Keratinocyte (primary cell): ENCODE measurements around the gene TMEM201. TPM values are rescaled to one million over a fixed set of nuclear protein-coding genes. Genes with fewer than 3 reads are reported as not detected.

ENCODE experiments used
- DNase-seq: peaks from one replicate; pipeline ENCODE4 v3.0.0-alpha.2; 2011; ENCODE audit warnings: low read depth, missing footprints, low spot score
- FAIRE-seq: peaks from 2 replicates; lab custom pipeline; 2011; peaks lifted over from hg19 to GRCh38; lab: Jason Lieb, UNC
- H2AFZ ChIP-seq: 2 replicates; pipeline ENCODE4 v1.6.0; 2012; ENCODE audit warnings: low read length, control low read depth, inconsistent platforms; ENCODE audit not compliant: control insufficient read depth
- H3K27ac ChIP-seq: 2 replicates; pipeline ENCODE4 v1.5.1; 2011; ENCODE audit warnings: low read length; ENCODE audit not compliant: control insufficient read depth, insufficient read depth
- H3K27me3 ChIP-seq: 3 replicates; pipeline ENCODE4 v1.6.0; 2011; ENCODE audit warnings: low read length; ENCODE audit not compliant: control insufficient read depth, insufficient read depth; ENCODE audit errors: extremely low read depth
- H3K36me3 ChIP-seq, 2 experiments: 2 replicates in 1 of 2; 3 replicates in 1 of 2; pipeline ENCODE4 v1.5.1; 2011; ENCODE audit warnings: low read length in 2 of 2, mild to moderate bottlenecking in 1 of 2; ENCODE audit not compliant: control insufficient read depth in 2 of 2, insufficient read depth in 2 of 2; ENCODE audit errors: extremely low read depth in 1 of 2
- H3K4me1 ChIP-seq: 3 replicates; pipeline ENCODE4 v1.5.1; 2011; ENCODE audit warnings: low read length; ENCODE audit not compliant: control insufficient read depth, insufficient read depth; ENCODE audit errors: extremely low read depth
- H3K4me2 ChIP-seq: 3 replicates; pipeline ENCODE4 v1.6.0; 2011; ENCODE audit warnings: low read depth, low read length; ENCODE audit not compliant: control insufficient read depth, insufficient read depth; ENCODE audit errors: extremely low read depth
- H3K4me3 ChIP-seq, 3 experiments: fragments of 200-600 bp in 1 of 3; sonication (generic) in 1 of 3; 2 replicates in 2 of 3; 3 replicates in 1 of 3; pipeline ENCODE4 v1.5.1; 2011 to 2016; ENCODE audit warnings: low read length in 3 of 3, mild to moderate bottlenecking in 3 of 3, control low read depth in 2 of 3, inconsistent platforms in 1 of 3, low read depth in 1 of 3, mixed read lengths in 1 of 3, mixed run types in 1 of 3, moderate library complexity in 1 of 3; ENCODE audit not compliant: control insufficient read depth in 2 of 3, insufficient read depth in 2 of 3; ENCODE audit errors: extremely low read depth in 1 of 3
- H3K79me2 ChIP-seq: 2 replicates; pipeline ENCODE4 v1.6.0; 2012; ENCODE audit warnings: low read length; ENCODE audit not compliant: control insufficient read depth, insufficient read depth
- H3K9ac ChIP-seq: 3 replicates; pipeline ENCODE4 v1.6.0; 2011; ENCODE audit warnings: low read length; ENCODE audit not compliant: control insufficient read depth, insufficient read depth; ENCODE audit errors: extremely low read depth
- H3K9me1 ChIP-seq: 3 replicates; pipeline ENCODE4 v1.6.0; 2011; ENCODE audit warnings: low read length; ENCODE audit not compliant: control insufficient read depth, insufficient read depth; ENCODE audit errors: extremely low read depth
- H3K9me3 ChIP-seq: 2 replicates; pipeline ENCODE4 v1.5.1; 2012; ENCODE audit warnings: low read depth, low read length; ENCODE audit not compliant: control insufficient read depth
- H4K20me1 ChIP-seq: 3 replicates; pipeline ENCODE4 v1.6.0; 2011; ENCODE audit warnings: low read length; ENCODE audit not compliant: control insufficient read depth, insufficient read depth; ENCODE audit errors: extremely low read depth
- CTCF ChIP-seq, 3 experiments: IDR thresholded peaks in 1 of 3; conservative IDR thresholded peaks in 1 of 3; optimal IDR thresholded peaks in 1 of 3; 2 replicates in 2 of 3; 3 replicates in 1 of 3; pipeline versions ENCODE3 to v1.5.1; 2011; ENCODE audit warnings: low read length in 3 of 3, mild to moderate bottlenecking in 3 of 3, moderate library complexity in 2 of 3, control low read depth in 1 of 3, inconsistent platforms in 1 of 3; ENCODE audit not compliant: insufficient read depth in 2 of 3; ENCODE audit errors: extremely low read depth in 1 of 3
- EZH2 ChIP-seq: IDR thresholded peaks from one replicate; pipeline ENCODE4 v1.6.1; 2012; ENCODE audit warnings: inconsistent platforms, mild to moderate bottlenecking, low read length, moderate library complexity
- dilution Hi-C: fragments of 300-500 bp; cut with MboI; formaldehyde crosslinking; loops from one replicate; pipeline ENCODE4 v1.7.0; 2020; ENCODE audit warnings: low sequenced_read_pairs; ENCODE audit not compliant: extremely low pct_ligation_motif_present
- polyA plus RNA-seq, 5 experiments: library from polyadenylated mRNA; depleted of rRNA in 3 of 5; stranded (reverse) in 3 of 5; stranded (forward) in 1 of 5; unstranded in 1 of 5; fragments of >200 nt; gene quantifications; 1 replicate in 1 of 5; 2 replicates in 3 of 5; 3 replicates in 1 of 5; pipeline versions ENCODE4 v1.2.1 to v1.2.3, GENCODE V29; 2011 to 2012; ENCODE audit warnings: missing spikeins in 2 of 5, low read depth in 1 of 5, low replicate concordance in 1 of 5

The TMEM201 gene
- polyA plus RNA-seq, 1 donor (not counting 4 experiments of a cell fraction or from before 2014, with no cell fraction given): 1.5 TPM

GRCh38 chr1:9594471-9595155 is 5.9 kb downstream of the TMEM201 start:
- peaks cover 25% of the 10 kb centered on the region for H3K4me1 ChIP-seq
- no peak overlapping the region for H2AFZ ChIP-seq
- H3K4me3 ChIP-seq: no peak overlapping the region
- H3K27ac ChIP-seq: no peak overlapping the region
- peaks cover 17% of the 10 kb centered on the region for H3K9me1 ChIP-seq
- H3K9me3 ChIP-seq: no peaks in the 10 kb centered on the region
- H4K20me1 ChIP-seq: peaks cover 10% of the 10 kb centered on the region
- peaks cover 0 to 3% of the 10 kb centered on the region in 2 experiments for H3K36me3 ChIP-seq
- peaks cover 58% of the 10 kb centered on the region for H3K79me2 ChIP-seq
- no peaks in the 10 kb centered on the region for H3K27me3 ChIP-seq
- no peak for DNase-seq
- no peak overlapping the region for H3K9ac ChIP-seq
- no peak for FAIRE-seq
- no peak for TF ChIP-seq EZH2
- no peak for TF ChIP-seq CTCF (optimal IDR thresholded peaks at IDR 0.05 in 1 of 3, IDR thresholded peaks at IDR 0.05 in 1 of 3, conservative IDR thresholded peaks at IDR 0.05 in 1 of 3; ENCODE audit: extremely low read depth in 1 of 3, insufficient read depth in 2 of 3, low read length in 3 of 3)
- dilution Hi-C loops: no loop called here
- no peak overlapping the region for H3K4me2 ChIP-seq

DNA sequence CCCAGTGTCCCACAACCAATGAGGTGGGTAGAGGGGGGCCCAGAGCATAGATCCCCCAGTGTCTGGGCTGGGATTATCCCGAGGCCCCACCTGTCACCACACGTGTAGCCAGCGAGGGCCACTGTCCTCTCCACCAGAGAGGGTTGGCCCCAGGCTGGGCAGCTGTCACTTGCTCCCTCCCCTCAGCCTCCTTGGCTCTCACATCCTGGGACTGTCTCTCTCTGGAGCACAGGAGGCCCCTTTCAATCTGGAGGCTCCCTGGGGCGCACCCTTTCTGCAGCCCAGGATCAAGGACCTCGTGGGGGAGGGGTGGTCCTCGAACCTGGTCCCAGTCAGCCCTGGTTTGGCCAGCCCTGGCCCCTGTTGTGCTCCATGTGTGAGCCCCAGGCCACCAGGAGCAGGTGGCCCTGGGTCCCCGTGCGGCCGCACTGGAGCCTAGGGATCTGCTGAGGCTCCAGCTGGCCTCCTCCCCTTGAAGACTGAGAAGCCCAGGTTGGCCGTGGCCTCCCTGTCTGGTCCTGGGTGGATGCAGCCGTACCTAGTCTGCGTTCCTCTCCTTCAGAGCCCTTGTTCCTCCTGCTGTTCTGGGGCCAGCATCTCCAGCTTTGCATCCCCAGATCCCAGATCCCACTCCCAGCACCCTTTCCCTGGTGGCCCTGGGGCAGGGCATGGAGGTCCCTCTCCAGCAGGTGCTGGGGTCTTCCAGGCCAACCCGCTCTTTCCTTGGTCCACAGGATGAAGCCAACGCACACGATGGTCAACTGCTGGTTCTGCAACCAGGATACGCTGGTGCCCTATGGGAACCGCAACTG is 6.7 kb downstream of the TMEM201 start:
- DNase-seq: no peak
- no peaks in the 10 kb centered on the region for H3K9me3 ChIP-seq
- peaks cover 19% of the 10 kb centered on the region for H3K4me1 ChIP-seq
- H3K4me3 ChIP-seq: no peak overlapping the region
- H3K4me2 ChIP-seq: no peak overlapping the region
- H3K9me1 ChIP-seq: peaks cover 13% of the 10 kb centered on the region
- FAIRE-seq: no peak
- no peak overlapping the region for H3K27ac ChIP-seq
- no peak for TF ChIP-seq CTCF (optimal IDR thresholded peaks at IDR 0.05 in 1 of 3, IDR thresholded peaks at IDR 0.05 in 1 of 3, conservative IDR thresholded peaks at IDR 0.05 in 1 of 3; ENCODE audit: extremely low read depth in 1 of 3, insufficient read depth in 2 of 3, low read length in 3 of 3)
- no peak for TF ChIP-seq EZH2
- peaks cover 6% of the 10 kb centered on the region for H4K20me1 ChIP-seq
- dilution Hi-C loops: no loop called here
- no peak overlapping the region for H3K9ac ChIP-seq
- H3K79me2 ChIP-seq: peaks cover 51% of the 10 kb centered on the region
- H2AFZ ChIP-seq: no peak overlapping the region
- no peaks in the 10 kb centered on the region for H3K27me3 ChIP-seq
- peaks cover 3 to 5% of the 10 kb centered on the region in 2 experiments for H3K36me3 ChIP-seq
